ENCODE measurements around the gene COMMD2. TPM values are rescaled to one million over a fixed set of nuclear protein-coding genes. Genes with fewer than 3 reads are reported as not detected.

Gene COMMD2
- total and polyA plus RNA-seq, 10 of the 15 experiments (the other 5 are each of a cell fraction or from before 2014, with no cell fraction given) = 23.0 to 97.0 (median 50.9) TPM

- TF ChIP-seq HSF1 (IDR thresholded peaks at IDR 0.05; ENCODE audit: low read depth, low read length) (peak; percentile 79; the same call in 1 of the 2 replicates), KAT2A (conservative IDR thresholded peaks at IDR 0.05; ENCODE audit: control insufficient read depth, low read depth, low read length) (no peak), E2F8 (IDR thresholded peaks at IDR 0.05; ENCODE audit: low read depth, partially characterized antibody) (peak; percentile 66), CHD2 (IDR thresholded peaks at IDR 0.05; ENCODE audit: borderline replicate concordance, low read depth, low read length) (peak; percentile 54; the same call in 1 of the 2 replicates), MXI1 (IDR thresholded peaks at IDR 0.05; ENCODE audit: low read depth, low read length) (peak; percentile 75), SREBF1 (IDR thresholded peaks at IDR 0.05; ENCODE audit: low read length) (no peak), ZNF24 (IDR thresholded peaks at IDR 0.05) (peak; percentile 60; the same call in 1 of the 2 replicates), EP300 (IDR thresholded peaks at IDR 0.05; ENCODE audit: borderline replicate concordance in 1 of 2, control insufficient read depth in 1 of 2, low read depth in 2 of 2, low read length in 2 of 2) (no peak), PBX3 (IDR thresholded peaks at IDR 0.05; ENCODE audit: insufficient replicate concordance, low read depth, low read length) (no peak), RUNX3 (IDR thresholded peaks at IDR 0.05; ENCODE audit: low read length) (peak; percentile 92), CEBPZ (IDR thresholded peaks at IDR 0.05; ENCODE audit: low read depth, low read length) (0 out of 2 replicates have a peak, but pooled peaks have one; percentile 51), NR2F1 (conservative IDR thresholded peaks at IDR 0.05) (peak; percentile 80), SMC3 (IDR thresholded peaks at IDR 0.05; ENCODE audit: borderline replicate concordance, low read length) (peak; percentile 49), POLR2AphosphoS5 (IDR thresholded peaks at IDR 0.05; ENCODE audit: low read length) (peak; percentile 92), MYC (IDR thresholded peaks at IDR 0.05; ENCODE audit: insufficient read depth, insufficient read length, insufficient replicate concordance, low read length, severe bottlenecking) (no peak), BCL3 (IDR thresholded peaks at IDR 0.05; ENCODE audit: borderline replicate concordance, insufficient read depth, low read depth, low read length, poor library complexity, severe bottlenecking) (peak; percentile 46), NBN (IDR thresholded peaks at IDR 0.05) (peak; percentile 74)
These were observed at the start of gene COMMD2 (continued) for GRCh38 chr3:149752051-149752787.
